Suprapubic skin (tissue), 4 donors: Measurements from ENCODE around the gene ARHGEF28. TPM values are rescaled to one million over a fixed set of nuclear protein-coding genes. Genes with fewer than 3 reads are reported as not detected.

ENCODE experiments used
- DNase-seq, 2 donors: peaks; one replicate each; pipeline ENCODE4 v3.0.0-alpha.2; 2019; ENCODE audit warnings: low spot score in 2 of 2
- H3K27ac ChIP-seq: fragments of 200-600 bp; sonication (generic); one replicate; pipeline ENCODE4 v1.5.1; 2019
- H3K27me3 ChIP-seq: fragments of 200-600 bp; sonication (generic); one replicate; pipeline ENCODE4 v1.5.1; 2019
- H3K36me3 ChIP-seq: fragments of 200-600 bp; sonication (generic); one replicate; pipeline ENCODE4 v1.5.1; 2019
- H3K4me1 ChIP-seq: fragments of 200-600 bp; sonication (generic); one replicate; pipeline ENCODE4 v1.5.1; 2019
- H3K4me3 ChIP-seq: fragments of 200-600 bp; sonication (generic); one replicate; pipeline ENCODE4 v1.5.1; 2019; ENCODE audit warnings: mild to moderate bottlenecking
- H3K9me3 ChIP-seq: fragments of 200-600 bp; sonication (generic); one replicate; pipeline ENCODE4 v1.5.1; 2019
- CTCF ChIP-seq, 2 donors: fragments of 200-600 bp in 1 of 2; fragments of 450-650 bp in 1 of 2; sonication (generic) in 1 of 2; IDR thresholded peaks; one replicate each; pipeline ENCODE4 v1.5.1; 2016 to 2019; ENCODE audit warnings: antibody characterized with exemption in 2 of 2, mild to moderate bottlenecking in 1 of 2, moderate library complexity in 1 of 2
- EP300 ChIP-seq: sonication (generic); formaldehyde crosslinking; IDR thresholded peaks from one replicate; pipeline ENCODE4 v1.6.1; 2017; ENCODE audit warnings: antibody characterized with exemption
- POLR2A ChIP-seq, 2 donors: fragments of 450-650 bp; IDR thresholded peaks; one replicate each; pipeline ENCODE4 v1.6.1; 2017; ENCODE audit warnings: antibody characterized with exemption in 2 of 2, mild to moderate bottlenecking in 2 of 2, moderate library complexity in 2 of 2
- POLR2AphosphoS5 ChIP-seq, 3 donors: sonication (generic); formaldehyde crosslinking; IDR thresholded peaks; one replicate each; pipeline ENCODE4 v1.6.1; 2017; ENCODE audit warnings: antibody characterized with exemption in 3 of 3
- WGBS: methylation state at CpG from one replicate; pipeline ENCODE4 v1.1.5; 2018; 5-methylcytosine and 5-hydroxymethylcytosine counted together
- total RNA-seq, 4 donors: library from RNA; depleted of rRNA; stranded (reverse); fragments of >200 nt; gene quantifications; one replicate each; pipeline ENCODE4 v1.1.0, GENCODE V29; 2016

The ARHGEF28 gene
- total RNA-seq, 4 donors from 2014 or later: 25.6 to 104 (median 39.1) TPM

GRCh38 chr5:73954381-73954780 lies 328.4 kb downstream of the ARHGEF28 start:
- no peak overlapping the region for H3K27ac ChIP-seq
- no peak overlapping the region for H3K4me3 ChIP-seq
- H3K9me3 ChIP-seq: no peaks in the 10 kb centered on the region
- H3K4me1 ChIP-seq: no peaks in the 10 kb centered on the region
- WGBS: 100% methylated on average over 2 of the region's 2 CpGs
- TF ChIP-seq EP300 (no peak), POLR2A (IDR thresholded peaks at IDR 0.05) (no peak), POLR2AphosphoS5 (IDR thresholded peaks at IDR 0.05) (no peak), CTCF (IDR thresholded peaks at IDR 0.05) (no peak)
- no peak for DNase-seq
- no peaks in the 10 kb centered on the region for H3K27me3 ChIP-seq
- no peaks in the 10 kb centered on the region for H3K36me3 ChIP-seq

DNA sequence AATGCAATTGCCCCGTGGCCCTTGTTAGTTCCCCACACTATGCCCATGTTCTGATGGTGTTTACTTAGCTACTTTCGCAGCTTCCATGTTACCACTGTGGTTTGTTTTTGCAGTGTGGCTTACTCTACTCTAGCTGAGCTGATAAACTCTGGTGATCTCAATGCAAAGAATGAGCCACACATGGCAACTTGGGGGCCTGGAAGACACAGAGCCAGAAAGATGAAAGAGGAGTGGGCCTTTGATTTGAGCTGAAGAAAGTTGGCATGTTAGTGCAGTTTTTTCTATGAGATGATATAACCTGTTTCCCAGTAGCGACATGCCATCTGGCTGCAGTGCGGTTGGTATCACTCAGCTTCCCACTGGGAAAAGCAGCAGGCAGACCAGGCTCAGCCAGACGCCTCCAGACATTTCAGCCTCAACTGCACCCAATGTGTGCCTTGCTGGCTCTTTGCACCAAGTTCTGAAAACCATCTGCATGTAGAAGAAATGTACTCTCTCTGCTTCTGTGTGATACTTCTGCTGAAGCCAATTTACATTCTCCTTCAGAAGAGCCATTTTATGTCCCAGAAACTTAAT lies 329.4 kb downstream of the ARHGEF28 start:
- WGBS: 64% methylated on average over 5 of the region's 5 CpGs
- Histone ChIP-seq H3K4me3 (no peak overlapping the region), H3K36me3 (no peaks in the 10 kb centered on the region)

DNA sequence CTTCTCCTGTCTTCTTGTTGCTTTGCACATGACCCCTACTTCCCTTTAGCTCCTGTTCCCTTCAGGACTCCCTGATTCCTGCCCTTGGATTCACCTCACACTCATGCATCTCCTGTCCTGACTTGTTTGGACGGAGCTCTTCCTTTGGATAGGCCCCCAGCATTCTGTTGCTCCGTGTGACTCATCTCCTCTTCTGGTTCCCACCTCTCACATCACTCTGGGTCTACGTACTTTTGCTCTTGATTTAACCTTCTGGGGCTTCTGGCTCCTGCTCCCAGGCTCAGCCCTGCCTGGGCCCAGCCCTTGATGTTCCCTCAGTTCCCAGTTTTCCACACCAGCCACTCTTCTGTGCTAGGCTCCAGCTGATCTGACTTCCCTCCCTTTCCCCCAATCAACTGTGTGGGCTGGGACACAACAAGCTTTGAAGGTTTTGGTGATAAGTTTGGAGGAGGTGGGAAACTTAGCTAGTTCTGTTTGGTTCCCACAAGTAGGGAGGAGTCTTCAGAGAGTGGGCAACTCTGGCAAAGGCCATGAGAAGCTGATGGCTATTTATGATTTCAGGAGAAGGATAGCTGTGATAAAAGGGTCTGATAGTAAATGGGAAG lies 331.5 kb downstream of the ARHGEF28 start:
- Histone ChIP-seq H3K36me3 (no peaks in the 10 kb centered on the region), H3K4me3 (no peak overlapping the region), H3K4me1 (no peaks in the 10 kb centered on the region), H3K27ac (no peak overlapping the region), H3K9me3 (no peaks in the 10 kb centered on the region), H3K27me3 (no peaks in the 10 kb centered on the region)
- WGBS: 60% methylated on average over 3 of the region's 3 CpGs
- TF ChIP-seq POLR2AphosphoS5 (IDR thresholded peaks at IDR 0.05) (no peak), POLR2A (IDR thresholded peaks at IDR 0.05) (no peak), EP300 (no peak), CTCF (IDR thresholded peaks at IDR 0.05) (no peak)
- no peak for DNase-seq

More for the DNA sequence above, 329.4 kb downstream of the ARHGEF28 start:
- H3K4me1 ChIP-seq: no peaks in the 10 kb centered on the region
- TF ChIP-seq EP300 (no peak), POLR2A (IDR thresholded peaks at IDR 0.05) (no peak), CTCF (IDR thresholded peaks at IDR 0.05) (no peak), POLR2AphosphoS5 (IDR thresholded peaks at IDR 0.05) (no peak)
- H3K9me3 ChIP-seq: no peaks in the 10 kb centered on the region
- H3K27me3 ChIP-seq: no peaks in the 10 kb centered on the region
- no peak overlapping the region for H3K27ac ChIP-seq
- DNase-seq: no peak

- DNase-seq: no peak
- Histone ChIP-seq H3K9me3 (no peaks in the 10 kb centered on the region), H3K36me3 (no peaks in the 10 kb centered on the region), H3K27ac (no peak overlapping the region), H3K4me3 (no peak overlapping the region), H3K4me1 (no peaks in the 10 kb centered on the region), H3K27me3 (no peaks in the 10 kb centered on the region)
- 85% methylated on average over 2 of the region's 2 CpGs for WGBS
- no peak for TF ChIP-seq POLR2AphosphoS5 (IDR thresholded peaks at IDR 0.05)
- no peak for TF ChIP-seq CTCF (IDR thresholded peaks at IDR 0.05)
- TF ChIP-seq POLR2A (IDR thresholded peaks at IDR 0.05): no peak
- TF ChIP-seq EP300: no peak
These were observed 332.0 kb downstream of the ARHGEF28 start for GRCh38 chr5:73958037-73958436.

DNA sequence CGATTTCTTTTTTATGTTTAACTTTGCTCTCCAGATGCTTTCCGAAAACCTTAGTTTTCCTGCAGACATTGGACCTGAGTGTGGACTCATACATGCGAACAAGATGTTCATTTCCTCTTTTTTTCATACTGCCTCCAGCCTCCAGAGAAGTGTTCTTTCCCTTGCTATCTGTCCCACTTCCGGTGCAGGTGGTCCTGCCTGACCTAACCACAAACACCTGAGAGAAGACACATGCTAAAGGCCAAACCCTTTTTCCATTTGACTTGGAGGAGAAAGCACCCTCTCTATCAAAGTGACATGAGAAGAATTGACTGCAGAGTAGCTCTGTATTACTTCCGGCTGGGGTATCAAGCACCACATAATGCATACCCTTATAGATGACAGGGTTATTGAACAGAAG lies 334.0 kb downstream of the ARHGEF28 start:
- no peak for DNase-seq
- no peak overlapping the region for H3K4me3 ChIP-seq
- 84% methylated on average over 5 of the region's 5 CpGs for WGBS
- no peak for TF ChIP-seq EP300
- no peak for TF ChIP-seq POLR2A (IDR thresholded peaks at IDR 0.05)
- TF ChIP-seq POLR2AphosphoS5 (IDR thresholded peaks at IDR 0.05): no peak
- no peak for TF ChIP-seq CTCF (IDR thresholded peaks at IDR 0.05)
- no peaks in the 10 kb centered on the region for H3K9me3 ChIP-seq
- no peaks in the 10 kb centered on the region for H3K4me1 ChIP-seq
- no peaks in the 10 kb centered on the region for H3K27me3 ChIP-seq
- H3K27ac ChIP-seq: no peak overlapping the region
- no peaks in the 10 kb centered on the region for H3K36me3 ChIP-seq
